Daoy (cell line): Measurements from ENCODE around the gene ELAVL2. TPM values are rescaled to one million over a fixed set of nuclear protein-coding genes. Genes with fewer than 3 reads are reported as not detected.

Experiments
- DNase-seq: peaks from one replicate; pipeline ENCODE4 v3.0.0-alpha.2; 2015; ENCODE audit warnings: low read depth
- total RNA-seq: library from RNA; depleted of rRNA; stranded (reverse); fragments of >200 nt; shearing (Covaris generic); gene quantifications from 2 replicates; pipeline ENCODE4 v1.2.3, GENCODE V29; 2014

The ELAVL2 gene
- total RNA-seq, 1 experiment from 2014 or later = not detected

GRCh38 chr9:23821375-23822181, 4.5 kb downstream of the ELAVL2 start:
- no peak for DNase-seq

GRCh38 chr9:23820451-23821374, 5.3 kb downstream of the ELAVL2 start:
- no peak for DNase-seq

GRCh38 chr9:23819403-23819802, 6.6 kb downstream of the ELAVL2 start:
- no peak for DNase-seq

- DNase-seq = no peak
These were observed 11.8 kb downstream of the ELAVL2 start for GRCh38 chr9:23814243-23814642.

GRCh38 chr9:23812673-23813072, 13.4 kb downstream of the ELAVL2 start:
- DNase-seq = no peak

GRCh38 chr9:23811633-23812032, 14.4 kb downstream of the ELAVL2 start:
- no peak for DNase-seq

- no peak for DNase-seq
These were observed 22.8 kb downstream of the ELAVL2 start for GRCh38 chr9:23803216-23803615.

- no peak for DNase-seq
These were observed 24.5 kb downstream of the ELAVL2 start for GRCh38 chr9:23801523-23801922.

- DNase-seq = no peak
These were observed 26.5 kb downstream of the ELAVL2 start for GRCh38 chr9:23799521-23799920.

GRCh38 chr9:23798325-23798724, 27.7 kb downstream of the ELAVL2 start:
- DNase-seq = no peak

GRCh38 chr9:23796209-23796608, 29.8 kb downstream of the ELAVL2 start:
- no peak for DNase-seq

- DNase-seq = no peak
These were observed 35.4 kb downstream of the ELAVL2 start for GRCh38 chr9:23790351-23791260.

GRCh38 chr9:23789529-23790254, 36.3 kb downstream of the ELAVL2 start:
- DNase-seq = no peak

GRCh38 chr9:23784962-23785361, 41.1 kb downstream of the ELAVL2 start:
- no peak for DNase-seq

GRCh38 chr9:23783509-23783908, 42.5 kb downstream of the ELAVL2 start:
- no peak for DNase-seq

- no peak for DNase-seq
These were observed 46.8 kb downstream of the ELAVL2 start for GRCh38 chr9:23779220-23779619.

GRCh38 chr9:23777328-23777727, 48.7 kb downstream of the ELAVL2 start:
- DNase-seq = no peak

GRCh38 chr9:23775549-23775948, 50.5 kb downstream of the ELAVL2 start:
- no peak for DNase-seq

GRCh38 chr9:23774266-23774665, 51.8 kb downstream of the ELAVL2 start:
- DNase-seq = no peak

- DNase-seq = no peak
These were observed 53.7 kb downstream of the ELAVL2 start for GRCh38 chr9:23772385-23772783.
